ENCODE measurements around the gene GPC6.

GRCh38 chr13:93264876-93265275 is 38.3 kb downstream of the GPC6 start:
- TF ChIP-seq CTCF (IDR thresholded peaks at IDR 0.05), result no peak
- no peak for TF ChIP-seq POLR2A (IDR thresholded peaks at IDR 0.05)
